Hepatocyte (in vitro differentiated cells): ENCODE results near the gene CTXND1.

Experiments
- EZH2 ChIP-seq: fragments of 200-600 bp; sonication (generic); IDR thresholded peaks from 2 replicates; pipeline ENCODE4 v1.6.1; 2016; ENCODE audit warnings: antibody characterized with exemption, mild to moderate bottlenecking, borderline replicate concordance
- EZH2phosphoT487 ChIP-seq: fragments of 200-600 bp; sonication (generic); IDR thresholded peaks from one replicate; pipeline ENCODE4 v1.6.1; 2018; ENCODE audit warnings: antibody characterized with exemption, mild to moderate bottlenecking, low read depth, moderate library complexity; ENCODE audit not compliant: unreplicated experiment, severe bottlenecking
- TF ChIP-seq, protein P1 (sequence below): fragments of 200-600 bp; sonication (generic); IDR thresholded peaks from 2 replicates; pipeline ENCODE4 v1.5.1; 2016; ENCODE audit warnings: antibody characterized with exemption, mild to moderate bottlenecking; ENCODE audit not compliant: poor library complexity

DNA sequence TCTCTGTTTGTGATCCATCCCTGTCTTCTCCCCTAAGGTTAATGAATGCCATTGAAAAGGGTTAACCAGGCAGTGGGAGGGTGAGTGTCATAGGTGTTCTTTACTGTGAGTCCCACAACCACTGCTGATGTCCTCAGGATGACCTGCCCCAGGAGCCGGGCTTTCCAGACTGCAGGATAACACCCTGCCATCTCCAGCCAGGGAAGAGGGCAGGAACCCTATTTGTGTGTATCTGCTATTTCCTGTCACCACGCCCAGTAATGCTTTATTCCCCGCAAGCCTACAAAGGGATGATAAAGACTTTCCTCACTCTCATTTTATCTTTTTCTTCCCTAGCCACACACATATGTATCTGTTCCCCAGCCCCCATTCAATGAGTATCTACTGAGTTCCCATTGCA is 15.6 kb upstream of the CTXND1 start:
- TF ChIP-seq, protein P1, sequence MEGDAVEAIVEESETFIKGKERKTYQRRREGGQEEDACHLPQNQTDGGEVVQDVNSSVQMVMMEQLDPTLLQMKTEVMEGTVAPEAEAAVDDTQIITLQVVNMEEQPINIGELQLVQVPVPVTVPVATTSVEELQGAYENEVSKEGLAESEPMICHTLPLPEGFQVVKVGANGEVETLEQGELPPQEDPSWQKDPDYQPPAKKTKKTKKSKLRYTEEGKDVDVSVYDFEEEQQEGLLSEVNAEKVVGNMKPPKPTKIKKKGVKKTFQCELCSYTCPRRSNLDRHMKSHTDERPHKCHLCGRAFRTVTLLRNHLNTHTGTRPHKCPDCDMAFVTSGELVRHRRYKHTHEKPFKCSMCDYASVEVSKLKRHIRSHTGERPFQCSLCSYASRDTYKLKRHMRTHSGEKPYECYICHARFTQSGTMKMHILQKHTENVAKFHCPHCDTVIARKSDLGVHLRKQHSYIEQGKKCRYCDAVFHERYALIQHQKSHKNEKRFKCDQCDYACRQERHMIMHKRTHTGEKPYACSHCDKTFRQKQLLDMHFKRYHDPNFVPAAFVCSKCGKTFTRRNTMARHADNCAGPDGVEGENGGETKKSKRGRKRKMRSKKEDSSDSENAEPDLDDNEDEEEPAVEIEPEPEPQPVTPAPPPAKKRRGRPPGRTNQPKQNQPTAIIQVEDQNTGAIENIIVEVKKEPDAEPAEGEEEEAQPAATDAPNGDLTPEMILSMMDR, result no peak
- TF ChIP-seq EZH2, result no peak
- no peak for TF ChIP-seq EZH2phosphoT487
